Tibial artery (tissue), 4 donors: ENCODE measurements around the gene ZSCAN20.
A peak's percentile ranks its signal among the peaks of the same experiment; 100 is the strongest.

Source experiments
- DNase-seq, 2 donors: peaks; one replicate each; pipeline ENCODE4 v3.0.0-alpha.2; 2019
- H3K27ac ChIP-seq, 2 donors: fragments of 200-600 bp; sonication (generic) in 1 of 2; 1 replicate in 1 of 2; 2 replicates in 1 of 2; pipeline ENCODE4 v1.5.1; 2018 to 2019; ENCODE audit warnings: mild to moderate bottlenecking in 1 of 2
- H3K27me3 ChIP-seq, 2 donors: fragments of 200-600 bp; sonication (generic) in 1 of 2; one replicate each; pipeline versions ENCODE4 v1.5.1 to v1.6.0; 2016 to 2019
- H3K36me3 ChIP-seq, 3 donors: fragments of 200-600 bp; sonication (generic) in 2 of 3; one replicate each; pipeline ENCODE4 v1.5.1; 2016 to 2019; ENCODE audit warnings: mild to moderate bottlenecking in 2 of 3
- H3K4me1 ChIP-seq, 4 donors: fragments of 200-600 bp; sonication (generic) in 2 of 4; 1 replicate in 3 of 4; 2 replicates in 1 of 4; pipeline ENCODE4 v1.5.1; 2016 to 2019
- H3K4me3 ChIP-seq, 2 donors: fragments of 200-600 bp; sonication (generic) in 1 of 2; 1 replicate in 1 of 2; 2 replicates in 1 of 2; pipeline ENCODE4 v1.5.1; 2018 to 2019; ENCODE audit warnings: mild to moderate bottlenecking in 2 of 2
- H3K9me3 ChIP-seq, 3 donors: fragments of 200-600 bp; sonication (generic) in 1 of 3; one replicate each; pipeline ENCODE4 v1.5.1; 2016 to 2019
- CTCF ChIP-seq, 2 experiments: fragments of 200-600 bp in 1 of 2; fragments of 450-650 bp in 1 of 2; IDR thresholded peaks; one replicate each; pipeline ENCODE4 v1.5.1; 2017 to 2019; ENCODE audit warnings: antibody characterized with exemption in 2 of 2, mild to moderate bottlenecking in 1 of 2, moderate library complexity in 1 of 2
- intact Hi-C: fragments of 100-400 bp; cut with DNase I; formaldehyde crosslinking; loops from one replicate; pipeline ENCODE4 v1.15.0; 2023; ENCODE audit warnings: low total_unique reads

Gene ZSCAN20

GRCh38 chr1:33445108-33445507, 27.3 kb upstream of the ZSCAN20 start:
- no peak for DNase-seq
- H3K36me3 ChIP-seq, result no peaks in the 10 kb centered on the region
- H3K27ac ChIP-seq, result no peak overlapping the region
- no peaks in the 10 kb centered on the region for H3K4me1 ChIP-seq
- TF ChIP-seq CTCF (IDR thresholded peaks at IDR 0.05), result no peak
- H3K9me3 ChIP-seq, result no peaks in the 10 kb centered on the region
- no peaks in the 10 kb centered on the region for H3K27me3 ChIP-seq
- intact Hi-C loops, result no loop called here
- H3K4me3 ChIP-seq, result no peak overlapping the region

GRCh38 chr1:33446590-33446989, 25.9 kb upstream of the ZSCAN20 start:
- Histone ChIP-seq H3K4me3 (no peak overlapping the region), H3K4me1 (no peaks in the 10 kb centered on the region), H3K36me3 (no peaks in the 10 kb centered on the region), H3K27ac (no peak overlapping the region), H3K27me3 (no peaks in the 10 kb centered on the region), H3K9me3 (no peaks in the 10 kb centered on the region)
- TF ChIP-seq CTCF (IDR thresholded peaks at IDR 0.05), result no peak
- no peak for DNase-seq
- intact Hi-C loops, result no loop called here

- H3K4me3 ChIP-seq, result no peak overlapping the region
- no peaks in the 10 kb centered on the region for H3K9me3 ChIP-seq
- no peaks in the 10 kb centered on the region for H3K27me3 ChIP-seq
- H3K27ac ChIP-seq, result no peak overlapping the region
- no peak for DNase-seq
- H3K4me1 ChIP-seq, result peaks cover 0 to 29% (median 9%) of the 10 kb centered on the region in 4 donors
- no peak for TF ChIP-seq CTCF (IDR thresholded peaks at IDR 0.05)
- no peaks in the 10 kb centered on the region for H3K36me3 ChIP-seq
- intact Hi-C loops, result no loop called here
Observed at GRCh38 chr1:33454646-33455282, 17.7 kb upstream of the ZSCAN20 start.

GRCh38 chr1:33455539-33456501, 16.6 kb upstream of the ZSCAN20 start:
- Histone ChIP-seq H3K9me3 (no peaks in the 10 kb centered on the region), H3K4me1 (peaks cover 0 to 40% (median 19%) of the 10 kb centered on the region in 4 donors), H3K27me3 (no peaks in the 10 kb centered on the region), H3K4me3 (no peak overlapping the region), H3K36me3 (no peaks in the 10 kb centered on the region), H3K27ac (peak overlapping the region in 1 of 2 donors; percentile 12)
- TF ChIP-seq CTCF (IDR thresholded peaks at IDR 0.05), result peak; percentile 53 to 64
- DNase-seq, result peak; percentile 55 to 74
- intact Hi-C loops, result no loop called here

GRCh38 chr1:33456502-33456886, 16.0 kb upstream of the ZSCAN20 start:
- no peaks in the 10 kb centered on the region for H3K27me3 ChIP-seq

More at GRCh38 chr1:33456502-33456886, 16.0 kb upstream of the ZSCAN20 start:
- Histone ChIP-seq H3K4me1 (peaks cover 0 to 46% (median 24%) of the 10 kb centered on the region in 4 donors), H3K4me3 (no peak overlapping the region), H3K36me3 (no peaks in the 10 kb centered on the region), H3K27ac (peak overlapping the region in 1 of 2 donors; percentile 12), H3K9me3 (no peaks in the 10 kb centered on the region)
- no peak for DNase-seq
- intact Hi-C loops, result no loop called here
- TF ChIP-seq CTCF (IDR thresholded peaks at IDR 0.05), result no peak
